ENCODE measurements around the gene NDUFA7.

The NDUFA7 gene

GRCh38 chr19:8308891-8309291 is 12.3 kb downstream of the NDUFA7 start:
- 0 out of 2 replicates have a peak, but pooled peaks have one; percentile 1 for TF ChIP-seq ZNF24 (tag by site-specific recombination; IDR thresholded peaks at IDR 0.05)
- no peak for TF ChIP-seq ZFP3 (tag by site-specific recombination; IDR thresholded peaks at IDR 0.05; ENCODE audit: low read depth)
- TF ChIP-seq ZNF23 (tag by site-specific recombination; IDR thresholded peaks at IDR 0.05; ENCODE audit: borderline replicate concordance) = no peak
- TF ChIP-seq ZNF777 (tag by site-specific recombination; IDR thresholded peaks at IDR 0.05; ENCODE audit: borderline replicate concordance) = no peak
- TF ChIP-seq ZNF843 (tag by site-specific recombination; IDR thresholded peaks at IDR 0.05) = no peak
- no peak for TF ChIP-seq TCF7L2 (IDR thresholded peaks at IDR 0.05; ENCODE audit: borderline replicate concordance, low read depth, low read length)
- TF ChIP-seq ZNF514 (tag by site-specific recombination; IDR thresholded peaks at IDR 0.05) = no peak
- peaks cover 13 to 40% of the 10 kb centered on the region in 2 experiments; a peak in 2 of 3 replicates for H3K36me3 ChIP-seq (ENCODE audit: control insufficient read depth in 2 of 2, insufficient read depth in 1 of 2, low read length in 2 of 2)
- H3K27ac ChIP-seq (ENCODE audit: extremely low read depth, low read depth, low read length) = no peak overlapping the region
- ChIA-PET CTCF (interaction anchor here (0.6 to 1.0 kb wide), 2 partner anchors 34 to 271 kb away, joined by 3 read pairs; partner anchors contain the start of gene KANK3), POLR2A (interaction anchor here (0.6 to 1.4 kb wide), 4 partner anchors 9 to 310 kb away, joined by 3 to 4 read pairs (median 3); no protein-coding TSS in a partner anchor)
- H3K4me3 ChIP-seq (ENCODE audit: low read depth, low read length) = no peak overlapping the region
- H3K9me3 ChIP-seq (ENCODE audit: control insufficient read depth, insufficient read depth, low read depth, low read length) = no peaks in the 10 kb centered on the region
- no peaks in the 10 kb centered on the region for H3K4me1 ChIP-seq (ENCODE audit: control insufficient read depth, insufficient read depth, low read length)

GRCh38 chr19:8307965-8308866 is 13.0 kb downstream of the NDUFA7 start, which contains the start of gene CD320:
Gene CD320 (minus strand): TSS chr19:8308358. CDS start chr19:8308290, 68 bp downstream.
- H3K9me3 ChIP-seq (ENCODE audit: control insufficient read depth, insufficient read depth, low read depth, low read length) = no peaks in the 10 kb centered on the region
- ChIA-PET POLR2A (interaction anchor here (0.6 to 1.4 kb wide), 4 partner anchors 10 to 311 kb away, joined by 3 to 4 read pairs (median 3); no protein-coding TSS in a partner anchor), CTCF (interaction anchor here (0.6 to 0.7 kb wide), 2 partner anchors 23 to 35 kb away, joined by 3 read pairs; partner anchors contain the start of gene KANK3)
- H3K27ac ChIP-seq (ENCODE audit: extremely low read depth, low read depth, low read length) = peak within 1 kb of the TSS; percentile 50; the same call in 1 of the 2 replicates
- peak within 1 kb of the TSS; percentile 62 for H3K4me3 ChIP-seq (ENCODE audit: low read depth, low read length)
- H3K36me3 ChIP-seq (ENCODE audit: control insufficient read depth in 2 of 2, insufficient read depth in 1 of 2, low read length in 2 of 2) = peaks cover 12 to 37% of the 10 kb centered on the region in 2 experiments; a peak in 2 of 3 replicates
- H3K4me1 ChIP-seq (ENCODE audit: control insufficient read depth, insufficient read depth, low read length) = no peaks in the 10 kb centered on the region
- TF ChIP-seq ZIC2 (tag by site-specific recombination; IDR thresholded peaks at IDR 0.05) (peak; percentile 89), SP7 (tag by site-specific recombination; IDR thresholded peaks at IDR 0.05) (peak; percentile 83), ZNF629 (tag by site-specific recombination; IDR thresholded peaks at IDR 0.05) (0 out of 2 replicates have a peak, but pooled peaks have one; percentile 45), ZBTB20 (tag by site-specific recombination; IDR thresholded peaks at IDR 0.05) (peak; percentile 30; the same call in 1 of the 2 replicates), HOXD13 (CRISPR knock-in tag; IDR thresholded peaks at IDR 0.05; ENCODE audit: borderline replicate concordance) (no peak), ZNF202 (tag by site-specific recombination; IDR thresholded peaks at IDR 0.05; ENCODE audit: borderline replicate concordance) (no peak), AEBP2 (tag by site-specific recombination; IDR thresholded peaks at IDR 0.05; ENCODE audit: borderline replicate concordance) (no peak), ZNF692 (tag by site-specific recombination; IDR thresholded peaks at IDR 0.05) (peak; percentile 93), ZNF621 (tag by site-specific recombination; IDR thresholded peaks at IDR 0.05) (no peak), ZNF140 (tag by site-specific recombination; IDR thresholded peaks at IDR 0.05) (no peak), ZNF623 (tag by site-specific recombination; IDR thresholded peaks at IDR 0.05) (no peak), EGR2 (tag by site-specific recombination; IDR thresholded peaks at IDR 0.05; ENCODE audit: low read depth) (no peak), ZNF394 (tag by site-specific recombination; IDR thresholded peaks at IDR 0.05; ENCODE audit: borderline replicate concordance) (0 out of 2 replicates have a peak, but pooled peaks have one; percentile 21), ZNF280C (tag by site-specific recombination; IDR thresholded peaks at IDR 0.05) (no peak), SCRT2 (tag by site-specific recombination; IDR thresholded peaks at IDR 0.05) (peak; percentile 28; the same call in 1 of the 2 replicates), ZBTB17 (tag by site-specific recombination; IDR thresholded peaks at IDR 0.05) (0 out of 2 replicates have a peak, but pooled peaks have one; percentile 48), ZSCAN5A (tag by site-specific recombination; IDR thresholded peaks at IDR 0.05) (peak; percentile 94), ZFP37 (tag by site-specific recombination; IDR thresholded peaks at IDR 0.05) (peak; percentile 62; the same call in 1 of the 2 replicates)
